Stomach (tissue), 4 donors: Measurements from ENCODE around the gene ITGB8.

Experiments used
- POLR2A ChIP-seq, 4 donors: fragments of 450-650 bp; IDR thresholded peaks; one replicate each; pipeline ENCODE4 v1.6.1; 2016; ENCODE audit warnings: antibody characterized with exemption in 4 of 4, control low read depth in 2 of 4, mild to moderate bottlenecking in 1 of 4, moderate library complexity in 1 of 4
- POLR2AphosphoS5 ChIP-seq, 3 donors: sonication (generic); formaldehyde crosslinking; IDR thresholded peaks; one replicate each; pipeline ENCODE4 v1.6.1; 2016; ENCODE audit warnings: antibody characterized with exemption in 3 of 3
- TF ChIP-seq, protein P1 (sequence below), 7 experiments: fragments of 450-650 bp in 4 of 7; fragments of 200-600 bp in 3 of 7; sonication (generic) in 3 of 7; IDR thresholded peaks; one replicate each; pipeline ENCODE4 v1.5.1; 2016 to 2019; ENCODE audit warnings: antibody characterized with exemption in 7 of 7, control low read depth in 2 of 7, mild to moderate bottlenecking in 1 of 7

DNA sequence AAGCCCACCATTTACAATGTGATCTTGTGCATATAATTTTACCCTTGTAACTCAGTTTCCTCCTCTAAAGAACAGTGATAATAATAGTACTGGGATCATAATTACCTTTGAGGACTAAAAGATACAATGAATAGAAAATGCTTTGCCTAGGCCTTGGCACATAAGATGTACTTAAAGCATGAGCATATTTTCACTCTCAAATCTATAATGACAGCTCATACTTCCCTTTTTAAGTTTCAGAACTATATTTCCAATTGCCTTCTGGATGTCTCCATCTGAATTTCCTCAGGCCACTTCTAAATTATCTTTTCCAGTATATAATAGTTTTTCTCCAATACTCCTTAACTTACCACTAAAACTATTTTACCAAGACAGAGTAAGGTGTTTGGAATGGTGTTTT, 13.3 kb upstream of the ITGB8 start:
- TF ChIP-seq, protein P1, sequence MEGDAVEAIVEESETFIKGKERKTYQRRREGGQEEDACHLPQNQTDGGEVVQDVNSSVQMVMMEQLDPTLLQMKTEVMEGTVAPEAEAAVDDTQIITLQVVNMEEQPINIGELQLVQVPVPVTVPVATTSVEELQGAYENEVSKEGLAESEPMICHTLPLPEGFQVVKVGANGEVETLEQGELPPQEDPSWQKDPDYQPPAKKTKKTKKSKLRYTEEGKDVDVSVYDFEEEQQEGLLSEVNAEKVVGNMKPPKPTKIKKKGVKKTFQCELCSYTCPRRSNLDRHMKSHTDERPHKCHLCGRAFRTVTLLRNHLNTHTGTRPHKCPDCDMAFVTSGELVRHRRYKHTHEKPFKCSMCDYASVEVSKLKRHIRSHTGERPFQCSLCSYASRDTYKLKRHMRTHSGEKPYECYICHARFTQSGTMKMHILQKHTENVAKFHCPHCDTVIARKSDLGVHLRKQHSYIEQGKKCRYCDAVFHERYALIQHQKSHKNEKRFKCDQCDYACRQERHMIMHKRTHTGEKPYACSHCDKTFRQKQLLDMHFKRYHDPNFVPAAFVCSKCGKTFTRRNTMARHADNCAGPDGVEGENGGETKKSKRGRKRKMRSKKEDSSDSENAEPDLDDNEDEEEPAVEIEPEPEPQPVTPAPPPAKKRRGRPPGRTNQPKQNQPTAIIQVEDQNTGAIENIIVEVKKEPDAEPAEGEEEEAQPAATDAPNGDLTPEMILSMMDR (IDR thresholded peaks at IDR 0.05): no peak
- TF ChIP-seq POLR2A (IDR thresholded peaks at IDR 0.05) (no peak), POLR2AphosphoS5 (IDR thresholded peaks at IDR 0.05) (no peak)
